BE2C (cell line): ENCODE measurements around the gene MAPK13.

Source experiments
- DNase-seq: peaks from one replicate; pipeline ENCODE4 v3.0.0-alpha.2; 2020
- H3K27me3 ChIP-seq: fragments of 250-450 bp; sonication (Bioruptor Pico); 2 replicates; pipeline ENCODE4 v1.5.1; 2020; ENCODE audit warnings: mild to moderate bottlenecking
- H3K36me3 ChIP-seq: fragments of 250-450 bp; sonication (Bioruptor Pico); 2 replicates; pipeline ENCODE4 v1.5.1; 2020; ENCODE audit warnings: mild to moderate bottlenecking
- H3K4me1 ChIP-seq: fragments of 250-450 bp; sonication (Bioruptor Pico); 2 replicates; pipeline ENCODE4 v1.5.1; 2020
- H3K4me3 ChIP-seq: 2 replicates; pipeline ENCODE4 v1.5.1; 2011; ENCODE audit warnings: low read depth, low read length
- H3K9me3 ChIP-seq: fragments of 250-450 bp; sonication (Bioruptor Pico); 2 replicates; pipeline ENCODE4 v1.5.1; 2020
- CTCF ChIP-seq: IDR thresholded peaks from 2 replicates; pipeline ENCODE4 v1.5.1; 2012; ENCODE audit warnings: mild to moderate bottlenecking, low read depth, low read length

MAPK13 gene

GRCh38 chr6:36141091-36141490, 10.8 kb downstream of the MAPK13 start:
- H3K4me1 ChIP-seq: peaks cover 8% of the 10 kb centered on the region
- TF ChIP-seq CTCF: no peak
- H3K9me3 ChIP-seq: no peaks in the 10 kb centered on the region
- no peak for DNase-seq
- H3K36me3 ChIP-seq: no peaks in the 10 kb centered on the region
- no peak overlapping the region for H3K4me3 ChIP-seq
- H3K27me3 ChIP-seq: no peaks in the 10 kb centered on the region

- H3K27me3 ChIP-seq: no peaks in the 10 kb centered on the region
- TF ChIP-seq CTCF: no peak
- H3K4me1 ChIP-seq: peaks cover 6% of the 10 kb centered on the region; the same call in 1 of the 2 replicates
- H3K36me3 ChIP-seq: no peaks in the 10 kb centered on the region
- DNase-seq: no peak
- H3K9me3 ChIP-seq: no peaks in the 10 kb centered on the region
- H3K4me3 ChIP-seq: no peak overlapping the region
These were observed 11.6 kb downstream of the MAPK13 start for GRCh38 chr6:36141961-36142360.

- no peak for DNase-seq
- Histone ChIP-seq H3K9me3 (no peaks in the 10 kb centered on the region), H3K36me3 (no peaks in the 10 kb centered on the region), H3K27me3 (no peaks in the 10 kb centered on the region), H3K4me1 (peaks cover 9% of the 10 kb centered on the region; the same call in 1 of the 2 replicates), H3K4me3 (no peak overlapping the region)
- no peak for TF ChIP-seq CTCF
These were observed 12.9 kb downstream of the MAPK13 start for GRCh38 chr6:36142971-36143838.

GRCh38 chr6:36145495-36145894, 15.2 kb downstream of the MAPK13 start:
- Histone ChIP-seq H3K36me3 (no peaks in the 10 kb centered on the region), H3K9me3 (no peaks in the 10 kb centered on the region), H3K27me3 (no peaks in the 10 kb centered on the region), H3K4me3 (no peak overlapping the region), H3K4me1 (peaks cover 3% of the 10 kb centered on the region; the same call in 1 of the 2 replicates)
- no peak for TF ChIP-seq CTCF
- DNase-seq: no peak

- Histone ChIP-seq H3K4me3 (no peak overlapping the region), H3K4me1 (peaks cover 3% of the 10 kb centered on the region; the same call in 1 of the 2 replicates), H3K27me3 (no peaks in the 10 kb centered on the region), H3K9me3 (no peaks in the 10 kb centered on the region), H3K36me3 (no peaks in the 10 kb centered on the region)
- no peak for TF ChIP-seq CTCF
- no peak for DNase-seq
These were observed 17.0 kb downstream of the MAPK13 start for GRCh38 chr6:36147294-36147693.

GRCh38 chr6:36149476-36149875, 19.2 kb downstream of the MAPK13 start:
- H3K4me1 ChIP-seq: peaks cover 3% of the 10 kb centered on the region; the same call in 1 of the 2 replicates
- no peak for DNase-seq
- H3K9me3 ChIP-seq: no peaks in the 10 kb centered on the region
- H3K36me3 ChIP-seq: no peaks in the 10 kb centered on the region
- no peak overlapping the region for H3K4me3 ChIP-seq
- no peak for TF ChIP-seq CTCF
- no peaks in the 10 kb centered on the region for H3K27me3 ChIP-seq
